ENCODE results near the gene GRIK4. TPM values are rescaled to one million over a fixed set of nuclear protein-coding genes. Genes with fewer than 3 reads are reported as not detected.

GRIK4 gene, protein sequence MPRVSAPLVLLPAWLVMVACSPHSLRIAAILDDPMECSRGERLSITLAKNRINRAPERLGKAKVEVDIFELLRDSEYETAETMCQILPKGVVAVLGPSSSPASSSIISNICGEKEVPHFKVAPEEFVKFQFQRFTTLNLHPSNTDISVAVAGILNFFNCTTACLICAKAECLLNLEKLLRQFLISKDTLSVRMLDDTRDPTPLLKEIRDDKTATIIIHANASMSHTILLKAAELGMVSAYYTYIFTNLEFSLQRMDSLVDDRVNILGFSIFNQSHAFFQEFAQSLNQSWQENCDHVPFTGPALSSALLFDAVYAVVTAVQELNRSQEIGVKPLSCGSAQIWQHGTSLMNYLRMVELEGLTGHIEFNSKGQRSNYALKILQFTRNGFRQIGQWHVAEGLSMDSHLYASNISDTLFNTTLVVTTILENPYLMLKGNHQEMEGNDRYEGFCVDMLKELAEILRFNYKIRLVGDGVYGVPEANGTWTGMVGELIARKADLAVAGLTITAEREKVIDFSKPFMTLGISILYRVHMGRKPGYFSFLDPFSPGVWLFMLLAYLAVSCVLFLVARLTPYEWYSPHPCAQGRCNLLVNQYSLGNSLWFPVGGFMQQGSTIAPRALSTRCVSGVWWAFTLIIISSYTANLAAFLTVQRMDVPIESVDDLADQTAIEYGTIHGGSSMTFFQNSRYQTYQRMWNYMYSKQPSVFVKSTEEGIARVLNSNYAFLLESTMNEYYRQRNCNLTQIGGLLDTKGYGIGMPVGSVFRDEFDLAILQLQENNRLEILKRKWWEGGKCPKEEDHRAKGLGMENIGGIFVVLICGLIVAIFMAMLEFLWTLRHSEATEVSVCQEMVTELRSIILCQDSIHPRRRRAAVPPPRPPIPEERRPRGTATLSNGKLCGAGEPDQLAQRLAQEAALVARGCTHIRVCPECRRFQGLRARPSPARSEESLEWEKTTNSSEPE
- polyA plus RNA-seq, result 0.94 TPM
- long read RNA-seq, donor 1, result 0 reads
- long read RNA-seq, donor 2, result 0 reads
- long read RNA-seq, donor 3, result 0 reads
- long read RNA-seq, donor 4, result 0 reads
- long read RNA-seq, donor 5, result 0 reads
- long read RNA-seq, donor 6, result 0 reads
- long read RNA-seq, donor 7, result 0 reads
- long read RNA-seq, donor 8, result 0 reads
- long read RNA-seq, donor 9, result 0 reads
- long read RNA-seq, donor 10, result 0 reads
- long read RNA-seq, donor 11, result 0 reads

DNA sequence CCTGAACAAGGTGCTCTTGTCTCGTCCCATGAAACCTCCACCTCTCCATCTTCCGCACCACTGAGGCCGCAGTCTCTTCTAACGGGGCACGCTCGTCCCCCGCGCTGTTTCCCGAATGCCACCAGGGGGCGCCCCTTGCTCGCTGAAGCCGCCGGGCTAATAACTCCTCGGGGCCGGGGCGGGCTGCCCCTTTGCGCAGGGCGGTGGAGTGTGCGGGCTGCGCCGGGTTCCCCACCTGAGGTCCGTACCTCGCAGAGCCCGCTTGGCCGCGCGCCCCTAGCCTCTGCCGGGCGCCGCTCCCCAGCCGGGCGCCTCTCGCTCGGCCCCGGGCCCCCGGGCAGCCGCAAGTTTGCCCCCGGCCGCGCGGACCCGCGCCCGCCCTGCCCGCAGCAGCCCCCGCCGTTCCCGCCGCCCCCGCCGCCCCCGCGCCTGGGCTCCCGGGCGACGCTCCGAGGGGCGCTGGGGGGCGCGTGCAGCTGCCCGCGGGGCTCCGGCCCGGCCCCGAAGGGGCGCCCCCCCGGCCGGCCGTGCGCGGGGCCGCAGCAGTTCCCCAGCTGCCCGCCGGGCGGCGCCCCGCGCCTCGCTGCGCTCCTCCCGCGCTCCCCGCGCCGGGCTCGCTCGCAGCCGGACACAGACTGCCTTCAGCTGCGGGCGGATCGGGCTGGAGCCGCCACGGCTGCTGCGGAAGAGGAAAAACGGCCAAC lies at the start of gene GRIK4:
Gene GRIK4 (plus strand): TSS at position 633 of the 704 bp plus-strand sequence. CDS start 148,571 bp downstream, outside the sequence.
- H3K27ac ChIP-seq (ENCODE audit: low read length), result no peak within 1 kb of the TSS
- H3K4me3 ChIP-seq (ENCODE audit: low read length), result peak within 1 kb of the TSS; percentile 39
- no CpG with 5 or more reads among the region's 95 CpGs for WGBS (ENCODE audit: insufficient coverage, low lambda C conversion rate)
- H3K36me3 ChIP-seq (ENCODE audit: control insufficient read depth, insufficient read depth, low read length), result no peaks in the 10 kb centered on the region
- peaks cover 14% of the 10 kb centered on the region for H3K27me3 ChIP-seq (ENCODE audit: control insufficient read depth, insufficient read depth, low read length)
- H3K9me3 ChIP-seq (ENCODE audit: control insufficient read depth, low read depth, low read length), result no peaks in the 10 kb centered on the region
- H3K4me1 ChIP-seq (ENCODE audit: control insufficient read depth, insufficient read depth, low read length), result peaks cover 4% of the 10 kb centered on the region
- peak; percentile 71 to 74 for DNase-seq

DNA sequence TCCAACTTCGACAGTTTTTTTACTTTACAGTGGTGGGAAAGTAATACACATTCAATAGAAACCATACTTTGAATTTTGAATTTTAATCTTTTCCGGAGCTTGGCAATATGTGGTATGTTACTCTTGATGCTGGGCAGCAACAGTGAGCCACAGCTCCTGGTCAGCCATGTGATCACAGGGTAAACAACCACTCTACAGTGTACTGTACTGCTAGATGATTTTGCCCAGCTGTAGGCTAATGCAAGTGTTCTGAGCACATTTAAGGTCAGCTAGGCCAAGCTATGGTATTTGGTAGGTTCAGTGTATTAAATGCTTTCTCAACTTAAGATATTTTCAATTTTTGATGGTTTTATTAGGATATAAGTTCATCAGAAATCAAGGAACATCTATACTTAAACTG lies 48.7 kb upstream of the GRIK4 start:
- Histone ChIP-seq H3K9me3 (ENCODE audit: control insufficient read depth, low read depth, low read length) (no peaks in the 10 kb centered on the region), H3K36me3 (ENCODE audit: control insufficient read depth, insufficient read depth, low read length) (peaks cover 70% of the 10 kb centered on the region), H3K27ac (ENCODE audit: low read length) (no peak overlapping the region), H3K4me1 (ENCODE audit: control insufficient read depth, insufficient read depth, low read length) (no peaks in the 10 kb centered on the region), H3K27me3 (ENCODE audit: control insufficient read depth, insufficient read depth, low read length) (no peaks in the 10 kb centered on the region), H3K4me3 (ENCODE audit: low read length) (no peak overlapping the region)
- no peak for DNase-seq
- WGBS (ENCODE audit: insufficient coverage, low lambda C conversion rate), result 100% methylated on average over 1 of the region's 2 CpGs

DNA sequence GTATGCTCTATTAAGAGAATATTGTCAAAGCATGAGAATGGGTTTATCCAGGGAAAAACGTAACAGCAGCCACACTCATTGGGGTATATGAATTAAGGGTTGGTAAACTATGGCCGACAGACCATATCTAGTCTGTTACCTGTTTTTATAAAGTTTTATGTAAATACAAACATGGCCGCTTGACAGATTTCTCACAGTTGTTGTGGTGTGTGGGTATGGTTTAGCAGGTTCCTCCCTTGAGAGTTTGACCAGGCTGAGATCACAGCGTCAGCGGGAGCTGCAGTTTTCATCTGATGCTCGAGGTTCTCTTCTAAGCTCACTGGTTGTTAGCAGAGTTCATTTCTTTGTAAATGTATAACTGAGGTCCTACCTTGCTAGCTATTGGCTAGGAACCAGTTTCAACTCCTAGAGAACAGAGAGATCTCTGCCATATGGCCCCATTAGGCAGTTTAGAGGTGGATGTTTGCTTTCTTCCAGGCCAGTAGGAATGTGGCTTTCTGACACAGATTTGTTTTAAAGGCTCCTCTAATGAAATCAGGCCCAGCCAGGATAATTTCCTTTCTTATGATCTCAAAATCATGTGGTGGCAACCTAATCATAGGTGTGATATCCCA lies 45.5 kb upstream of the GRIK4 start:
- no peak overlapping the region for H3K4me3 ChIP-seq (ENCODE audit: low read length)
- no peaks in the 10 kb centered on the region for H3K27me3 ChIP-seq (ENCODE audit: control insufficient read depth, insufficient read depth, low read length)
- peaks cover 76% of the 10 kb centered on the region for H3K36me3 ChIP-seq (ENCODE audit: control insufficient read depth, insufficient read depth, low read length)
- no peak for DNase-seq
- H3K9me3 ChIP-seq (ENCODE audit: control insufficient read depth, low read depth, low read length), result no peaks in the 10 kb centered on the region
- no peak overlapping the region for H3K27ac ChIP-seq (ENCODE audit: low read length)
- no peaks in the 10 kb centered on the region for H3K4me1 ChIP-seq (ENCODE audit: control insufficient read depth, insufficient read depth, low read length)
- WGBS (ENCODE audit: insufficient coverage, low lambda C conversion rate), result no CpG with 5 or more reads among the region's 6 CpGs

DNA sequence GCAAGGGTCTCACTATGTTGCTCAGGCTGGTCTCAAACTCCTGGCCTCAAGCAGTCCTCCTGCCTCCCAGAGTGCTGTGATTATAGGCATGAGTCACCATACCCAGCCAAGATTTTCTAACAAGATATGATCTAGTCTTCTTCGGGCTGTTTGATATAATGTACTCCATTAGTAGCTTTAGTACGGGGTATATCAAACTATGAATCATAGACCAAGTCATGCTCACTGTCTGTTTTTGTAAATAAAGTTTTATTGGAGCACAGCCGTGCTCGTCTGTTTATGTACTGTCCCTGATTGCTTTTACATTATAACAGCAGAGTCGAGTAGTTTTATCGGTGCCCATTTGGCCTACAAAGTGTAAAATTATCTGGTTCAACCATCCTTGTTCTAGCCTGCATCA lies 43.9 kb upstream of the GRIK4 start:
- WGBS (ENCODE audit: insufficient coverage, low lambda C conversion rate), result 96% methylated on average over 4 of the region's 6 CpGs
- no peak for DNase-seq
- Histone ChIP-seq H3K36me3 (ENCODE audit: control insufficient read depth, insufficient read depth, low read length) (peaks cover 62% of the 10 kb centered on the region), H3K27me3 (ENCODE audit: control insufficient read depth, insufficient read depth, low read length) (no peaks in the 10 kb centered on the region), H3K4me1 (ENCODE audit: control insufficient read depth, insufficient read depth, low read length) (no peaks in the 10 kb centered on the region), H3K4me3 (ENCODE audit: low read length) (no peak overlapping the region), H3K9me3 (ENCODE audit: control insufficient read depth, low read depth, low read length) (no peaks in the 10 kb centered on the region), H3K27ac (ENCODE audit: low read length) (no peak overlapping the region)

DNA sequence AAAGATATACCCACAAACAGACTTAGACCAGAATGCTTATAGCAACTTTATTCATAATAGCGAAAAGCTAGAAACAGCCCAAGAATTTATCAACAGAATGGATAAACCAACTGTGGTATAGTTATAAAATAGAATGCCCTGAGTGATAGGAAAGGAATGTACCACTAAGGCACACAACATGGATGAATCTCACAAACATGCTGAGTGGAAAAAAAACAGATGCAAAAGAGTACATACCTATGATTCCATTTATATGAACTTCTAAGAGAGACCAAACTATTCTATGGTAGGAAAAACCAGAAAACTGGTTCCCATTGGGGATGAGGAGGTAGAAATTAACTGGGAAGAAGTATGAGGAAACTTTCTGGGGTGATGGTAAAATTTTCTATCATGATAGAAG lies 40.4 kb upstream of the GRIK4 start:
- Histone ChIP-seq H3K27ac (ENCODE audit: low read length) (no peak overlapping the region), H3K36me3 (ENCODE audit: control insufficient read depth, insufficient read depth, low read length) (peaks cover 60% of the 10 kb centered on the region), H3K27me3 (ENCODE audit: control insufficient read depth, insufficient read depth, low read length) (no peaks in the 10 kb centered on the region), H3K4me1 (ENCODE audit: control insufficient read depth, insufficient read depth, low read length) (no peaks in the 10 kb centered on the region), H3K4me3 (ENCODE audit: low read length) (no peak overlapping the region), H3K9me3 (ENCODE audit: control insufficient read depth, low read depth, low read length) (no peaks in the 10 kb centered on the region)
- WGBS (ENCODE audit: insufficient coverage, low lambda C conversion rate), result no CpG with 5 or more reads among the region's 1 CpG
- no peak for DNase-seq

DNA sequence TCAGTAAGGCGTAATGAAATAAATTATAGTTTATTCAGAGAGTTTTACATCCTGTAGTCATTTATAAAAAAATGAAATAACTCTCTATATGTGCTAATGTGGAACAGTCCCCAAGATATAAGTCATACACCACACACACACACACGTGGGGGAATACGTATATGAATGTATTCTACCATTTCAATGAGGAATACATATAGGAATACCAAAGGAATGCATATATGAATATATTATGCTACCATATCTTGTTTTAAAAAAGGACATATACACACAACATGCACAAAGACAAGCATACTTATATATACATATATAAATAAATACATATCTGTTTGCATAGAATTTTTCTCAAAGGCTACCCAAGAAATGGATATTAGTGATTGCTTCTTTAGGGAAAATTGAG lies 39.6 kb upstream of the GRIK4 start:
- H3K4me1 ChIP-seq (ENCODE audit: control insufficient read depth, insufficient read depth, low read length), result no peaks in the 10 kb centered on the region
- no peaks in the 10 kb centered on the region for H3K9me3 ChIP-seq (ENCODE audit: control insufficient read depth, low read depth, low read length)
- H3K27ac ChIP-seq (ENCODE audit: low read length), result no peak overlapping the region
- peaks cover 57% of the 10 kb centered on the region for H3K36me3 ChIP-seq (ENCODE audit: control insufficient read depth, insufficient read depth, low read length)
- no peak overlapping the region for H3K4me3 ChIP-seq (ENCODE audit: low read length)
- no peak for DNase-seq
- H3K27me3 ChIP-seq (ENCODE audit: control insufficient read depth, insufficient read depth, low read length), result no peaks in the 10 kb centered on the region
- 100% methylated on average over 1 of the region's 3 CpGs for WGBS (ENCODE audit: insufficient coverage, low lambda C conversion rate)

DNA sequence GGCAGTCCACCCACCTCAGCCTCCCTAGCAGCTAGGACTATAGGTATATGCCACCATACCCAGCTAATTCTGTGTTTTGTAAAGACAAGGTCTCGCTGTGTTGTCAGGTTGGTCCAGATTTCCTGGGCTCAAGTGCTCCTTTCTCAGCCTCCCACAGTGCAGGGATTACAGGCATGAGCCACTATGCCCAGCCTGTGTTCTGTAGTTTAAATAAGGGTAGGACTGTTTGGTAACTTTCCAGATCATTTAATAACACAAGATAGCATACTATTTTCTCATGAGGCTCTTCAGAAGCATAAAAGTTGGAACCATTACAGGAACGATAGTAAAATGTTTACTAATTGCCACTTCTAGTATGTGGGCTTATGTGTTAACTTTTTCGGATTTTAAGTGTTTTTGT lies 38.0 kb upstream of the GRIK4 start:
- no peaks in the 10 kb centered on the region for H3K4me1 ChIP-seq (ENCODE audit: control insufficient read depth, insufficient read depth, low read length)
- H3K36me3 ChIP-seq (ENCODE audit: control insufficient read depth, insufficient read depth, low read length), result peaks cover 57% of the 10 kb centered on the region
- no peaks in the 10 kb centered on the region for H3K27me3 ChIP-seq (ENCODE audit: control insufficient read depth, insufficient read depth, low read length)
- H3K9me3 ChIP-seq (ENCODE audit: control insufficient read depth, low read depth, low read length), result no peaks in the 10 kb centered on the region
- WGBS (ENCODE audit: insufficient coverage, low lambda C conversion rate), result 88% methylated on average over 1 of the region's 3 CpGs
- no peak for DNase-seq
- H3K4me3 ChIP-seq (ENCODE audit: low read length), result no peak overlapping the region
- no peak overlapping the region for H3K27ac ChIP-seq (ENCODE audit: low read length)

DNA sequence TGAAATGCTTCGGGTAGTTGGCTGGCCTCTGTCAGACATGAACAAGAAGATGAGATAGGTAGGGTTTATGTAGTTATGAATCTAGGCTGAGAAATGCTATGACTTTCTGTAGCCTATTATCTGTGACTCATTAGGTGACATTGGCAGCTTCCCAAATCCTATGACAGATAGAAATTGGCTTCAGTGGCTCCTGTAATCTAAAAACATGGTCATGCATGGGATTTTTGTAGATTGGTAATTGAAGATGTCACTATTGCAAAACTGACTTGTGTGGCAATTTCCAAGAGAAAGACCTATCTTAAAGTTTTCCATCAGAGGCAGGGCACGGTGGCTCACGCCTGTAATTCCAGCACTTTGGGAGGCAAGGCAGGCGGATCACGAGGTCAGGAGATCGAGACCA lies 29.4 kb upstream of the GRIK4 start:
- H3K36me3 ChIP-seq (ENCODE audit: control insufficient read depth, insufficient read depth, low read length), result peaks cover 64% of the 10 kb centered on the region
- no peak overlapping the region for H3K27ac ChIP-seq (ENCODE audit: low read length)
- no peaks in the 10 kb centered on the region for H3K9me3 ChIP-seq (ENCODE audit: control insufficient read depth, low read depth, low read length)
- no peaks in the 10 kb centered on the region for H3K27me3 ChIP-seq (ENCODE audit: control insufficient read depth, insufficient read depth, low read length)
- WGBS (ENCODE audit: insufficient coverage, low lambda C conversion rate), result no CpG with 5 or more reads among the region's 6 CpGs
- H3K4me3 ChIP-seq (ENCODE audit: low read length), result no peak overlapping the region
- DNase-seq, result no peak
- H3K4me1 ChIP-seq (ENCODE audit: control insufficient read depth, insufficient read depth, low read length), result no peaks in the 10 kb centered on the region

DNA sequence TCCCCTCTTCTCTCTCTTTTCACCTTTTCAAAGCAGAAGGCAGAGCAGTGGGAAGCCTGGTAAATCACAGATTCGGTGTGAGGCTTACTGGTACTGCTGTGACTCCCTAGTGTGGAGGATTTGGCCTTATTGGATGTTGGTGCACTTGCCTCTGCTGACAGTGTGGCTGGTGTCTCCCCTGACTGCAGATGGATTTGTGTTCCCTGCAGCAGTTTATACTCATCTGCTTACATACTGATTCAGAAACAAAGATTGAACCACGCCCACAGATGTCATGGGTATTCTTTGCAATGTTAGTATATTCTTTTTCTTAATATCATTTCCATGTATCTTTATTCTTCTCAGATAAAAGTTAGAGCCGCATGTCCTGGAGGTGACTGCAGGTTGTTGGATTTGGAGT lies 26.8 kb upstream of the GRIK4 start:
- Histone ChIP-seq H3K9me3 (ENCODE audit: control insufficient read depth, low read depth, low read length) (no peaks in the 10 kb centered on the region), H3K27me3 (ENCODE audit: control insufficient read depth, insufficient read depth, low read length) (no peaks in the 10 kb centered on the region), H3K4me1 (ENCODE audit: control insufficient read depth, insufficient read depth, low read length) (no peaks in the 10 kb centered on the region), H3K27ac (ENCODE audit: low read length) (no peak overlapping the region), H3K36me3 (ENCODE audit: control insufficient read depth, insufficient read depth, low read length) (peaks cover 51% of the 10 kb centered on the region), H3K4me3 (ENCODE audit: low read length) (no peak overlapping the region)
- DNase-seq, result no peak
- WGBS (ENCODE audit: insufficient coverage, low lambda C conversion rate), result 83% methylated on average over 1 of the region's 3 CpGs
